H1 (cell line): Measurements from ENCODE around the gene RHOBTB3. TPM values are rescaled to one million over a fixed set of nuclear protein-coding genes. Genes with fewer than 3 reads are reported as not detected.

Source experiments
- CTCF ChIA-PET: fragments of 300-600 bp; sonication (Branson Sonifier 250); formaldehyde crosslinking; loops from one replicate; lab custom pipeline; 2021; ENCODE audit not compliant: partially characterized antibody; lab: Charles Lee
- POLR2A ChIA-PET: fragments of 300-600 bp; sonication (Branson Sonifier 250); formaldehyde crosslinking; loops from one replicate; lab custom pipeline; 2021; ENCODE audit warnings: inconsistent platforms; ENCODE audit not compliant: partially characterized antibody; lab: Charles Lee
- DNase-seq, 2 experiments: peaks; one replicate each; pipeline versions ENCODE4 v3.0.0 to v3.0.0-alpha.2; 2010 to 2022; ENCODE audit warnings: low spot score in 2 of 2, low read depth in 1 of 2, mixed read lengths in 1 of 2
- FAIRE-seq: peaks from 2 replicates; lab custom pipeline; 2011; peaks lifted over from hg19 to GRCh38; lab: Jason Lieb, UNC
- H2AFZ ChIP-seq: 2 replicates; pipeline ENCODE4 v1.8.1; 2012; ENCODE audit warnings: low read length, inconsistent platforms
- H2AK5ac ChIP-seq: 2 replicates; pipeline ENCODE4 v1.6.1; 2013; ENCODE audit warnings: low read depth, low read length
- H2BK120ac ChIP-seq: replicated peaks from 2 replicates; pipeline ENCODE3; 2013; ENCODE audit warnings: low read depth, low read length, inconsistent platforms
- H2BK12ac ChIP-seq: 2 replicates; pipeline ENCODE4 v1.6.1; 2013; ENCODE audit warnings: low read depth, low read length
- H2BK15ac ChIP-seq: 2 replicates; pipeline ENCODE4 v1.6.1; 2013; ENCODE audit warnings: low read length
- H2BK20ac ChIP-seq: 2 replicates; pipeline ENCODE4 v1.6.1; 2013; ENCODE audit warnings: low read length
- H2BK5ac ChIP-seq: 2 replicates; pipeline ENCODE4 v1.6.1; 2013; ENCODE audit warnings: low read depth, low read length
- H3K14ac ChIP-seq: 2 replicates; pipeline ENCODE4 v1.6.1; 2013; ENCODE audit warnings: inconsistent platforms; ENCODE audit not compliant: insufficient read length
- H3K18ac ChIP-seq: 2 replicates; pipeline ENCODE4 v1.6.1; 2013; ENCODE audit warnings: low read length; ENCODE audit errors: extremely low read depth
- H3K23ac ChIP-seq: 2 replicates; pipeline ENCODE4 v1.6.1; 2013; ENCODE audit warnings: inconsistent platforms; ENCODE audit not compliant: insufficient read length
- H3K23me2 ChIP-seq: 2 replicates; pipeline ENCODE4 v1.6.1; 2013; ENCODE audit warnings: low read depth, low read length
- H3K27ac ChIP-seq: 2 replicates; pipeline ENCODE4 v1.6.1; 2011; ENCODE audit warnings: low read depth, low read length, inconsistent platforms
- H3K27me3 ChIP-seq, 4 experiments: replicated peaks in 1 of 4; 1 replicate in 1 of 4; 2 replicates in 3 of 4; pipeline versions ENCODE4 v1.6.1 to v1.8.1; 2011 to 2013; ENCODE audit warnings: low read length in 3 of 4, mild to moderate bottlenecking in 3 of 4, inconsistent platforms in 2 of 4, mixed read lengths in 2 of 4, moderate library complexity in 1 of 4; ENCODE audit not compliant: control insufficient read depth in 3 of 4, insufficient read depth in 3 of 4; ENCODE audit errors: extremely low read depth in 1 of 4
- H3K36me3 ChIP-seq, 4 experiments: 2 replicates each; pipeline versions ENCODE4 v1.6.1 to v1.8.1; 2011 to 2013; ENCODE audit warnings: mild to moderate bottlenecking in 4 of 4, low read length in 3 of 4, moderate library complexity in 2 of 4, control low read depth in 1 of 4, inconsistent platforms in 1 of 4; ENCODE audit not compliant: insufficient read depth in 4 of 4, control insufficient read depth in 2 of 4
- H3K4ac ChIP-seq: replicated peaks from 2 replicates; pipeline ENCODE3; 2013; ENCODE audit warnings: low read length, low read depth, mixed read lengths, inconsistent platforms; ENCODE audit not compliant: insufficient read length
- H3K4me1 ChIP-seq, 4 experiments: replicated peaks in 1 of 4; 1 replicate in 1 of 4; 2 replicates in 3 of 4; pipeline versions ENCODE4 v1.6.1 to v1.8.1; 2011 to 2013; ENCODE audit warnings: low read length in 3 of 4, inconsistent platforms in 2 of 4, mixed read lengths in 1 of 4; ENCODE audit not compliant: insufficient read depth in 4 of 4, control insufficient read depth in 3 of 4
- H3K4me2 ChIP-seq, 2 experiments: 2 replicates each; pipeline versions ENCODE4 v1.6.1 to v1.8.1; 2011 to 2013; ENCODE audit warnings: low read depth in 2 of 2, low read length in 2 of 2, control low read depth in 1 of 2, inconsistent platforms in 1 of 2, mild to moderate bottlenecking in 1 of 2; ENCODE audit not compliant: insufficient read depth in 1 of 2
- H3K4me3 ChIP-seq, 4 experiments: fragments of 200-600, 300-600 bp in 1 of 4; sonication (generic), shearing (Covaris generic), sonication (Bioruptor Twin) in 1 of 4; 2 replicates each; pipeline versions ENCODE4 v1.5.1 to v1.8.1; 2011 to 2016; ENCODE audit warnings: low read length in 4 of 4, low read depth in 3 of 4, control low read depth in 2 of 4, inconsistent platforms in 2 of 4, mild to moderate bottlenecking in 2 of 4, mixed read lengths in 1 of 4, moderate library complexity in 1 of 4; ENCODE audit not compliant: insufficient read depth in 2 of 4; ENCODE audit errors: extremely low read depth in 1 of 4
- H3K56ac ChIP-seq: replicated peaks from 2 replicates; pipeline ENCODE3; 2013; ENCODE audit warnings: low read depth, mild to moderate bottlenecking, mixed read lengths, low read length, inconsistent platforms; ENCODE audit not compliant: insufficient read length
- H3K79me1 ChIP-seq: 2 replicates; pipeline ENCODE4 v1.6.1; 2013; ENCODE audit warnings: low read depth, low read length, control low read depth
- H3K79me2 ChIP-seq, 2 experiments: 2 replicates each; pipeline versions ENCODE4 v1.6.1 to v1.8.1; 2012 to 2013; ENCODE audit warnings: low read length in 2 of 2, mild to moderate bottlenecking in 2 of 2, inconsistent platforms in 1 of 2; ENCODE audit not compliant: insufficient read depth in 2 of 2, control insufficient read depth in 1 of 2
- H3K9ac ChIP-seq, 4 experiments: replicated peaks in 1 of 4; 1 replicate in 1 of 4; 2 replicates in 3 of 4; pipeline versions ENCODE4 v1.6.1 to v1.8.1; 2011 to 2013; ENCODE audit warnings: low read depth in 3 of 4, low read length in 3 of 4, control low read depth in 2 of 4, mild to moderate bottlenecking in 2 of 4, moderate library complexity in 2 of 4, inconsistent platforms in 1 of 4; ENCODE audit errors: extremely low read depth in 1 of 4
- H3K9me3 ChIP-seq, 2 experiments: 2 replicates each; pipeline versions ENCODE4 v1.6.1 to v1.8.1; 2012 to 2013; ENCODE audit warnings: mild to moderate bottlenecking in 2 of 2, moderate library complexity in 2 of 2, control low read depth in 1 of 2, inconsistent platforms in 1 of 2, low read depth in 1 of 2, low read length in 1 of 2, mixed read lengths in 1 of 2; ENCODE audit not compliant: insufficient read depth in 2 of 2
- H4K20me1 ChIP-seq, 2 experiments: replicated peaks in 1 of 2; 2 replicates each; pipeline versions ENCODE3 to v1.8.1; 2011 to 2013; ENCODE audit warnings: inconsistent platforms in 2 of 2, low read length in 2 of 2, mild to moderate bottlenecking in 1 of 2; ENCODE audit not compliant: insufficient read depth in 2 of 2, control insufficient read depth in 1 of 2
- H4K5ac ChIP-seq: 2 replicates; pipeline ENCODE4 v1.6.1; 2013; ENCODE audit warnings: low read length, low read depth, mixed read lengths, inconsistent platforms; ENCODE audit not compliant: insufficient read length
- H4K8ac ChIP-seq: 2 replicates; pipeline ENCODE4 v1.8.0; 2013; ENCODE audit warnings: mild to moderate bottlenecking, moderate library complexity, low read length, inconsistent platforms; ENCODE audit not compliant: insufficient read depth; ENCODE audit errors: extremely low read depth
- H4K91ac ChIP-seq: replicated peaks from 2 replicates; pipeline ENCODE3; 2013; ENCODE audit warnings: low read length, mixed read lengths, inconsistent platforms; ENCODE audit not compliant: insufficient read length
- BACH1 ChIP-seq: IDR thresholded peaks from 2 replicates; pipeline ENCODE4 v1.6.1; 2012; ENCODE audit warnings: low read length, improper control_type of control experiment
- BRCA1 ChIP-seq: IDR thresholded peaks from 2 replicates; pipeline ENCODE4 v1.6.1; 2012; ENCODE audit warnings: low read depth, low read length, improper control_type of control experiment
- CREB1 ChIP-seq: IDR thresholded peaks from 2 replicates; pipeline ENCODE4 v1.6.1; 2012; ENCODE audit warnings: inconsistent platforms
- GTF2F1 ChIP-seq: IDR thresholded peaks from 2 replicates; pipeline ENCODE4 v1.6.1; 2012; ENCODE audit warnings: low read depth, low read length, improper control_type of control experiment, borderline replicate concordance
- ZNF274 ChIP-seq: IDR thresholded peaks from 2 replicates; pipeline ENCODE4 v1.7.0; 2012; ENCODE audit warnings: low read length, borderline replicate concordance; ENCODE audit errors: extremely low read depth
- WGBS, 2 experiments: shearing (Covaris generic) in 1 of 2; methylation state at CpG; one replicate each; pipeline versions ENCODE4 v1.1.6 to v1.1.7; 2013 to 2015; ENCODE audit warnings: low lambda C conversion rate in 2 of 2, mixed read lengths in 2 of 2, inconsistent platforms in 1 of 2, low coverage in 1 of 2, missing lambda C conversion rate in 1 of 2; ENCODE audit not compliant: insufficient replicate concordance in 2 of 2, insufficient coverage in 1 of 2, insufficient read length in 1 of 2; ENCODE audit errors: extremely low coverage in 1 of 2, missing lambda C conversion rate in 1 of 2; 5-methylcytosine and 5-hydroxymethylcytosine counted together
- polyA plus RNA-seq, 7 experiments: library from polyadenylated mRNA; depleted of rRNA in 3 of 7; stranded (reverse) in 5 of 7; unstranded in 2 of 7; fragments of >200 nt in 5 of 7; fragments of 200-250 nt in 2 of 7; gene quantifications; 1 replicate in 5 of 7; 2 replicates in 1 of 7; 4 replicates in 1 of 7; pipeline versions ENCODE4 v1.2.1 to v1.2.3, GENCODE V29; 2011 to 2013; ENCODE audit warnings: missing spikeins in 2 of 7, mixed read lengths in 2 of 7
- total RNA-seq: library from RNA; stranded (reverse); fragmentation: NEBNext Ultra II Directional; extraction: Animal tissue kit (Norgen Biotek cat#: 25700); gene quantifications from 2 replicates; pipeline ENCODE4 v1.2.1, GENCODE V29; 2021

The RHOBTB3 gene
- total and polyA plus RNA-seq, 2 of the 8 experiments (the other 6 are each of a cell fraction or from before 2014, with no cell fraction given), result 8.2 to 17.5 TPM

- 98% methylated on average over 5 of the region's 5 CpGs; no CpG with 5 or more reads in 1 of the 2 experiments for WGBS, 2 experiments
- Histone ChIP-seq H3K36me3 (no peaks in the 10 kb centered on the region), H3K79me1 (no peaks in the 10 kb centered on the region), H3K27ac (no peak overlapping the region), H4K91ac (no peak overlapping the region), H3K18ac (no peak overlapping the region; the same call in 1 of the 2 replicates), H2BK20ac (0 out of 2 replicates have a peak overlapping the region, but pooled peaks have one; percentile 48), H3K79me2 (no peaks in the 10 kb centered on the region), H3K4me2 (no peak overlapping the region), H2AFZ (peak overlapping the region; percentile 36; the same call in 1 of the 2 replicates), H2BK15ac (no peak overlapping the region), H2AK5ac (no peak overlapping the region; the same call in 1 of the 2 replicates), H3K9me3 (no peaks in the 10 kb centered on the region), H4K20me1 (no peaks in the 10 kb centered on the region), H3K14ac (no peak overlapping the region), H3K4ac (no peak overlapping the region), H4K5ac (no peak overlapping the region), H2BK120ac (no peak overlapping the region), H3K56ac (no peak overlapping the region), H3K4me1 (peaks cover 5 to 13% (median 12%) of the 10 kb centered on the region in 4 experiments; a peak in 6 of 7 replicates), H3K23me2 (peaks cover 5% of the 10 kb centered on the region), H3K27me3 (no peaks in the 10 kb centered on the region; a peak in 1 of 7 replicates), H3K4me3 (no peak overlapping the region), H4K8ac (no peak overlapping the region), H3K23ac (no peak overlapping the region), H2BK12ac (peak overlapping the region; percentile 81; the same call in 1 of the 2 replicates), H2BK5ac (no peak overlapping the region), H3K9ac (no peak overlapping the region)
- DNase-seq (no peak), FAIRE-seq (no peak)
- TF ChIP-seq CREB1 (no peak), BACH1 (no peak), GTF2F1 (no peak), BRCA1 (no peak), ZNF274 (no peak)
- ChIA-PET CTCF (interaction anchor here (0.9 to 2.2 kb wide), 8 partner anchors 9 to 180 kb away, joined by 3 to 8 read pairs (median 4); no protein-coding TSS in a partner anchor), POLR2A (no interaction called here)
These were observed 93.6 kb downstream of the RHOBTB3 start for GRCh38 chr5:95824747-95825146.
